Activated CD8-positive, alpha-beta memory T cell treated with anti-CD3 and anti-CD28 coated beads for 48 hours (primary cell): Measurements from ENCODE around the gene PI4KA.
"Not testable (repeated sequence)": the region's sequence is repeated elsewhere in the genome, so short reads cannot be mapped to it uniquely, and the experiment has no call there.

ENCODE experiments used
- DNase-seq, 3 experiments: peaks; one replicate each; pipeline ENCODE4 v3.0.0-alpha.2; 2020; ENCODE audit warnings: low read depth in 2 of 3, low spot score in 2 of 3

PI4KA gene

DNA sequence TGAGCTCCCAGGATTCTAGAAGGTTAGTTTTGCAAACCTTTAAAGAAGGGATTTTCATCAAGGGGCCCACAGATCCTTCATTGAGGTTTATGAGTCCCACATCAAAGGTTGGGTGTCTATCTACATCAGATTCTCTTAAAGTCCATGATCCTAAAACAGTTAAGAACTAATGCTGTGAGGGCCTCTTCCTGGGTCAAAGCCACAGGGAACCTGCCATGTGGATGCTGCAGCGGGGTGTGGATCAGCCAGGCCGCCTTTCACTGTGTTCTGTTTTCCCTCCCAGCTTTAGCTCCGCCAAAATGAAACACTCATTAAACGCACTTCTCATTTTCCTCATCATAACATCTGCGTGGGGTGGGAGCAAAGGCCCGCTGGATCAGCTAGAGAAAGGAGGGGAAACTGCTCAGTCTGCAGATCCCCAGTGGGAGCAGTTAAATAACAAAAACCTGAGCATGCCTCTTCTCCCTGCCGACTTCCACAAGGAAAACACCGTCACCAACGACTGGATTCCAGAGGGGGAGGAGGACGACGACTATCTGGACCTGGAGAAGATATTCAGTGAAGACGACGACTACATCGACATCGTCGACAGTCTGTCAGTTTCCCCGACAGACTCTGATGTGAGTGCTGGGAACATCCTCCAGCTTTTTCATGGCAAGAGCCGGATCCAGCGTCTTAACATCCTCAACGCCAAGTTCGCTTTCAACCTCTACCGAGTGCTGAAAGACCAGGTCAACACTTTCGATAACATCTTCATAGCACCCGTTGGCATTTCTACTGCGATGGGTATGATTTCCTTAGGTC is 79.4 kb downstream of the PI4KA start:
- no peak for DNase-seq

GRCh38 chr22:20777420-20778177 is 81.0 kb downstream of the PI4KA start:
- no peak for DNase-seq

DNA sequence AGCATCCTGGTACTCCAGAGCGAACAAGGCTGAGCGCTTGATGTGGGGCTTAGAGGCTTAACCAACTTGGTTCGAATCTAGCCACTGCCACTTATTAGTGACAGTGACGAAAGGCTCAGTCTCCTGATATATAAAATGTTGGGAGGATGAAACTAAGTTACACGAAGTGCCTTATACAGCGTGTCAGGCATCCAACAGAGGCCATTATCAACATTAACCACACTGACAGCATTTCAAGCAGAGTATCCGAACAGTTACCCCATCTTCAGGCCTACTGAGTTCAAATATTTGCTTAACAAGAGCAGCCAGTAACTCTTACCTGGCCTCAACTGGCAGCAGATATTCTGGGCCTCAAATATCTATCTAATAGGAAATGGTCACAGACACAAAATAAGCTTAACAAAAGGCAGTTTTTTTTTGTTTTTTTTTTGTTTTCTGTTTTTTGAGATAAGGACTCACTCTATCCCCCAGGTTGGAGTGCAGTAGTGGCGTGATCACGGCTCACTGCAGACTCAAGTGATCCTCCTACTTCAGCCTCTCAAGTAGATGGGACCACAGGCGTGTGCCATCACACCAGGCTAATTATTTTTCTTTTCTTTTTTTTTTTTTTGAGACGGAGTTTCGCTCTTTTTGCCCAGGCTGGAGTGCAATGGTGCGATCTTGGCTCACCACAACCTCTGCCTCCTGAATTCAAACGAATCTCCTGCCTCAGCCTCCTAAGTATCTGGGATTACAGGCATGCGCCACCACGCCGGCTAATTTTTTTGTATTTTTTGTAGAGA is 81.8 kb downstream of the PI4KA start:
- no peak for DNase-seq

DNA sequence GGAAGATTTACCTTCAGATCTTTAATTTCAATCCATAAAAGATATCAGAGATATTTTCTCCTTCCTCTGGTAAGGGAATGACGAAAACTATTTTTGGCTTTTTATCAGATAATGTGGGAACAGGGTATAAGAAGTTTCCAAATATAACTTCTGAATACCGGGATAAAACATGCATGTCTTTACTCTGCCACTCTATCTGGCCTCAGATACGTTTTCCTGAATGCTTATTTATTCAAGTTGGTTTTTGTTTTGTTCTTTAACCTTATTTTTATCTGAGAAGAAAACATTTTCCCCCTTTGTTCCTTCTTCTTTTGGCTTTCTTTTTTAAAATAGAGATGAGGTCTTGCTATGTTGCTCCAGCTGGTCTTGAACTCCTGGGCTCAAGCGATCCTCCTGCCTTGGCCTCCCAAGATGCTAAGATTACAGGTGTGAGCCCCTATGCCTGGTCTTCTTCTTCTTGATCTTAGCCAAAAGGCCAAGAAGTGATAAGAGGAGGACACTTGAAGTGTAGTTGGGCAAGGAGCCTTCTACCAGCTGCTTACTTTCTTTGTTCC is 83.2 kb downstream of the PI4KA start:
- DNase-seq = no peak

- no peak for DNase-seq
These were observed 83.7 kb downstream of the PI4KA start for GRCh38 chr22:20774882-20775281.

GRCh38 chr22:20773793-20774212 is 84.8 kb downstream of the PI4KA start, which contains the start of gene SERPIND1:
TSS of gene SERPIND1 (plus strand) at chr22:20774113. CDS start at chr22:20779313, 5,200 bp downstream.
- DNase-seq = no peak

GRCh38 chr22:20771918-20772625 is 86.5 kb downstream of the PI4KA start:
- DNase-seq = no peak

GRCh38 chr22:20769496-20769826 is 89.2 kb downstream of the PI4KA start:
- not testable (repeated sequence) for DNase-seq

- no peak for DNase-seq
These were observed 92.1 kb downstream of the PI4KA start for GRCh38 chr22:20766530-20766929.

GRCh38 chr22:20765938-20766337 is 92.7 kb downstream of the PI4KA start:
- DNase-seq = no peak

DNA sequence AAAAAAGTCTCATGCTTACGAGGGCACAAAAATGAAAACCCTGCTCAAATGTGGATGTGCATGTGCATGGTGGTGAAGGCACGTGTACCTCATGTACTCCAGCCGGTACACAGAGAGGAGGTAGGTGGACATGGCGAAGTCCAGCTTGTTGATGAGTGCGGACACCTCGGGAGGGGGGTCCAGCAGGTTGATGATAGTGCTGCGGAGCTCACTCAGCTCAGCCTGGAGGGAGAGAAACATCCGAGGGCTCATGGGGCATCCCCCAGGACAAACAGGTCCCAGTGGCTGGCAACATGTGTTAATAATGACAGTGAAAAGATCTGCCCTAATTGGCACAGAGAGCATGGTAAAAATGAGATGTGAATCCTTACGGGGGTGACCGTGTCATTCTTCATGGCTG is 93.9 kb downstream of the PI4KA start:
- no peak for DNase-seq

DNA sequence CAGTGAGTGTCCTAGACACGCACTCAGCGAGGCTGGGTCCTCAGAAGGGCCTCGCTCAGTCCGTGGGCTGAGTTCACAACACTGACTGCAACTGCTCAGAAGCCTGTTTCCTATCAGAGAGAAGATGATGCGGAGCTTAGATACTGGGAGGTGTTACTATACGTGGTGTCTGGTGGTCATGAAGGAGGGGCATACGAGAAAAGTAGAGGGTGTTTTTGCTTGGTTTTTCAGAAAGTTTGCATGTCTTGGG is 94.2 kb downstream of the PI4KA start:
- DNase-seq = no peak

GRCh38 chr22:20763630-20764470 is 94.8 kb downstream of the PI4KA start:
- DNase-seq = no peak

GRCh38 chr22:20762233-20762796 is 96.3 kb downstream of the PI4KA start:
- no peak for DNase-seq

GRCh38 chr22:20761536-20761935 is 97.1 kb downstream of the PI4KA start:
- DNase-seq = no peak

GRCh38 chr22:20760084-20760483 is 98.5 kb downstream of the PI4KA start:
- DNase-seq = no peak

DNA sequence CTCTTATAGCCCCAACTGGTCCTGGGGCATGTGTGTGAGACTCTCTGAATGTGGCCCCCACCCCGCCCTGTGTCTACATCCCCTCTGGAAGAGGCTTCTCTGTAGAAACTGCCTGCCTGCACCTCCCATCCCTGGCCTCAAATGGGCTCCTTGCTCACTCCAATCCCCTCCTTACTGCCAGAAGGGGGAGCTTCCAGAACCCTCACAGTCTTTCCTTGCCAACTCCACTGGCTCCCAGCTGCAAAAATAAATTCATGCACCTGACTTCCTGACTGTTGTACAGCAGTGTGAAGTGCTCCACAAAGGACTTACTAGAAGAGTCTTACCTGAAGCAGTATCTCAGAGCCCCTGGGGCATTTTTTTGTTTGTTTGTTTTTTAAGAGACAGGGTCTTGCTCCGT is 99.9 kb downstream of the PI4KA start:
- no peak for DNase-seq

GRCh38 chr22:20756846-20757245 is 101.8 kb downstream of the PI4KA start:
- no peak for DNase-seq

GRCh38 chr22:20752873-20753272 is 105.7 kb downstream of the PI4KA start:
- no peak for DNase-seq
